Uterus (tissue), 2 donors: ENCODE measurements around the gene GALNT18.

Source experiments
- CTCF ChIP-seq, 4 experiments: fragments of 200-600 bp in 2 of 4; fragments of 450-650 bp in 2 of 4; sonication (generic) in 2 of 4; IDR thresholded peaks; one replicate each; pipeline ENCODE4 v1.5.1; 2016 to 2019; ENCODE audit warnings: antibody characterized with exemption in 4 of 4, mild to moderate bottlenecking in 2 of 4, moderate library complexity in 1 of 4
- POLR2A ChIP-seq, 2 donors: fragments of 450-650 bp; IDR thresholded peaks; one replicate each; pipeline ENCODE4 v1.6.1; 2016; ENCODE audit warnings: antibody characterized with exemption in 2 of 2, mild to moderate bottlenecking in 1 of 2, moderate library complexity in 1 of 2

GRCh38 chr11:11612439-11612838 is 9.4 kb downstream of the GALNT18 start:
- TF ChIP-seq CTCF (IDR thresholded peaks at IDR 0.05) (no peak), POLR2A (IDR thresholded peaks at IDR 0.05) (no peak)
